A549 (cell line): ENCODE results near the gene ZBTB42. TPM values are rescaled to one million over a fixed set of nuclear protein-coding genes. Genes with fewer than 3 reads are reported as not detected.

Source experiments
- ATAC-seq, 2 experiments: fragments of 200-7000 bp in 1 of 2; fragments of >200 bp in 1 of 2; cut with Nextera tagmentation in 1 of 2; cut with Tn5 transposase in 1 of 2; 3 replicates each; pipeline versions ENCODE4 v1.8.0 to v1.9.1; 2018 to 2020; ENCODE audit warnings: mild to moderate bottlenecking in 1 of 2, moderate library complexity in 1 of 2
- CTCF ChIA-PET: fragments of 300-600 bp; sonication (Branson Sonifier 250); formaldehyde crosslinking; extraction: SDS; loops from one replicate; lab custom pipeline; 2021; ENCODE audit warnings: antibody characterized with exemption, inconsistent platforms; lab: Yijun Ruan, JAX
- POLR2A ChIA-PET: fragments of 350-600 bp; formaldehyde crosslinking; extraction: SDS; loops from one replicate; lab custom pipeline; 2021; ENCODE audit warnings: antibody characterized with exemption, inconsistent platforms; lab: Yijun Ruan, JAX
- DNase-seq, 2 experiments: peaks; one replicate each; pipeline versions ENCODE4 v3.0.0 to v3.0.0-alpha.2; 2011 to 2016; ENCODE audit warnings: low read depth in 1 of 2, low spot score in 1 of 2
- FAIRE-seq: peaks from 2 replicates; lab custom pipeline; 2011; peaks lifted over from hg19 to GRCh38; lab: Jason Lieb, UNC
- H3K27ac ChIP-seq, 2 experiments: fragments of >200 bp; sonication (Bioruptor Twin); formaldehyde crosslinking; 3 replicates each; pipeline ENCODE4 v1.5.1; 2016 to 2017
- H3K4me1 ChIP-seq: fragments of >200 bp; sonication (Bioruptor Twin); formaldehyde crosslinking; 3 replicates; pipeline ENCODE4 v1.6.1; 2016
- H3K4me2 ChIP-seq: fragments of >200 bp; sonication (Bioruptor Twin); formaldehyde crosslinking; 3 replicates; pipeline ENCODE4 v1.6.1; 2016
- H3K4me3 ChIP-seq: fragments of >200 bp; sonication (Bioruptor Twin); formaldehyde crosslinking; 3 replicates; pipeline ENCODE4 v1.5.1; 2016
- H3K9me3 ChIP-seq: fragments of >200 bp; sonication (Bioruptor Twin); formaldehyde crosslinking; 3 replicates; pipeline ENCODE4 v1.6.1; 2016
- CHD2 ChIP-seq: fragments of 150-350 bp; IDR thresholded peaks from 2 replicates; pipeline ENCODE4 v1.6.1; 2014; ENCODE audit warnings: low read length; ENCODE audit not compliant: partially characterized antibody
- HOXA7 ChIP-seq: fragments of 250-450 bp; sonication (Bioruptor Pico); IDR thresholded peaks from 2 replicates; pipeline ENCODE4 v1.5.0; 2020; ENCODE audit warnings: mild to moderate bottlenecking, moderate library complexity
- HOXB13 ChIP-seq: fragments of 250-450 bp; sonication (Bioruptor Pico); IDR thresholded peaks from 2 replicates; pipeline ENCODE4 v1.5.0; 2020; ENCODE audit warnings: low read depth, mild to moderate bottlenecking, moderate library complexity
- JUN ChIP-seq, 2 experiments: fragments of >200 bp; sonication (Bioruptor Twin); formaldehyde crosslinking; IDR thresholded peaks; 2 replicates in 1 of 2; 3 replicates in 1 of 2; pipeline ENCODE4 v1.6.1; 2016 to 2017
- KDM5A ChIP-seq: fragments of 200-600 bp; sonication (generic); IDR thresholded peaks from 2 replicates; pipeline ENCODE4 v1.6.1; 2016; ENCODE audit warnings: antibody characterized with exemption, mild to moderate bottlenecking
- POLR2AphosphoS2 ChIP-seq: conservative IDR thresholded peaks from 2 replicates; pipeline ENCODE4 v1.6.1; 2012; ENCODE audit warnings: low read length, improper control_type of control experiment, inconsistent platforms
- RAD21 ChIP-seq, 2 experiments: fragments of >200 bp in 1 of 2; sonication (Bioruptor Twin) in 1 of 2; formaldehyde crosslinking in 1 of 2; IDR thresholded peaks in 1 of 2; conservative IDR thresholded peaks in 1 of 2; 2 replicates in 1 of 2; 3 replicates in 1 of 2; pipeline ENCODE4 v1.6.1; 2012 to 2018; ENCODE audit warnings: inconsistent platforms in 1 of 2
- RFX5 ChIP-seq: fragments of 450-650 bp; IDR thresholded peaks from 2 replicates; pipeline ENCODE4 v1.7.1; 2014; ENCODE audit warnings: antibody characterized with exemption, mild to moderate bottlenecking, moderate library complexity
- WGBS: methylation state at CpG from one replicate; pipeline ENCODE4 v1.1.6; 2017; ENCODE audit errors: missing lambda C conversion rate; 5-methylcytosine and 5-hydroxymethylcytosine counted together
- polyA plus RNA-seq, 4 experiments: library from polyadenylated mRNA; depleted of rRNA in 3 of 4; stranded (reverse); fragments of >200 nt; fragmentation: RNase III in 1 of 4; extraction: RNeasy Plus Mini Kit Qiagen cat#74134 plus additional on column Dnase treatment in 1 of 4; gene quantifications; 2 replicates in 3 of 4; 3 replicates in 1 of 4; pipeline ENCODE4 v1.2.3, GENCODE V29; 2011 to 2017
- TF ChIP-seq, protein P1 (sequence below): fragments of 450-650 bp; IDR thresholded peaks from 2 replicates; pipeline ENCODE4 v1.6.1; 2014; ENCODE audit warnings: antibody characterized with exemption
- TF ChIP-seq, protein P2 (sequence below): fragments of 250-450 bp; sonication (Bioruptor Pico); IDR thresholded peaks from 2 replicates; pipeline ENCODE4 v1.5.0; 2020; ENCODE audit warnings: low read depth, mild to moderate bottlenecking, moderate library complexity
- TF ChIP-seq, protein P3 (sequence below): fragments of 250-450 bp; sonication (Bioruptor Pico); IDR thresholded peaks from 2 replicates; pipeline ENCODE4 v1.5.0; 2021; ENCODE audit warnings: mild to moderate bottlenecking, moderate library complexity, borderline replicate concordance
- TF ChIP-seq, protein P4 (sequence below): fragments of 200-600 bp; sonication (generic); IDR thresholded peaks from 2 replicates; pipeline ENCODE4 v1.6.1; 2016; ENCODE audit warnings: antibody characterized with exemption, mild to moderate bottlenecking, moderate library complexity

The ZBTB42 gene
- polyA plus RNA-seq, 2 of the 4 experiments (the other 2 are of a cell fraction) = 1.6 to 2.6 TPM

DNA sequence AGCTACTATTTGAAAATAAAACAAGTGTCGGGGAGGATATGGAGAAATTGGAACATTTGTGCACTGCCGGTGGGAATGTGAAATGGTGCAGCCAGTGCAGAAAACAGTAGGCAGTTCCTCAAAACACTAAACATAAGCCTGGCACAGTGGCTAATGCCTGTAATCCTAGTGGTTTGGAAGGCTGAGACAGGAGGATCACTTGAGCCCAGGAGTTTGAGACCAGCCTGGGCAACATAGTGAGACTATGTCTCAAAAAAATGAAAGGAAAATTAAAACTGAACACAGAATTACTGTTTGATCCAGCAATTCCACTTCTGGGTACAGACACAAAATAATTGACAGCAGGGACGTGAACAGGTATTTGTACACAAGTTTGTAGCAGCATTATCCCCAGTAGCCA, 35.4 kb upstream of the ZBTB42 start:
- Histone ChIP-seq H3K9me3 (no peaks in the 10 kb centered on the region), H3K27ac (no peak overlapping the region), H3K4me1 (peaks cover 14% of the 10 kb centered on the region), H3K4me3 (no peak overlapping the region), H3K4me2 (no peak overlapping the region)
- DNase-seq = no peak
- no peak for FAIRE-seq
- POLR2A ChIA-PET = no interaction called here
- CTCF ChIA-PET = interaction anchor here (1.0 to 9.3 kb wide), 3 partner anchors 35 to 247 kb away, joined by 3 to 88 read pairs (median 4); partner anchors contain the start of gene ZBTB42
- TF ChIP-seq KDM5A (no peak), RAD21 (conservative IDR thresholded peaks at IDR 0.05 in 1 of 2, IDR thresholded peaks at IDR 0.05 in 1 of 2) (no peak), CHD2 (no peak), POLR2AphosphoS2 (no peak), JUN (IDR thresholded peaks at IDR 0.05) (no peak), RFX5 (no peak), HOXA7 (CRISPR knock-in tag) (no peak)
- TF ChIP-seq, protein P1, sequence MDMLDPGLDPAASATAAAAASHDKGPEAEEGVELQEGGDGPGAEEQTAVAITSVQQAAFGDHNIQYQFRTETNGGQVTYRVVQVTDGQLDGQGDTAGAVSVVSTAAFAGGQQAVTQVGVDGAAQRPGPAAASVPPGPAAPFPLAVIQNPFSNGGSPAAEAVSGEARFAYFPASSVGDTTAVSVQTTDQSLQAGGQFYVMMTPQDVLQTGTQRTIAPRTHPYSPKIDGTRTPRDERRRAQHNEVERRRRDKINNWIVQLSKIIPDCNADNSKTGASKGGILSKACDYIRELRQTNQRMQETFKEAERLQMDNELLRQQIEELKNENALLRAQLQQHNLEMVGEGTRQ = no peak
- TF ChIP-seq, protein P2, sequence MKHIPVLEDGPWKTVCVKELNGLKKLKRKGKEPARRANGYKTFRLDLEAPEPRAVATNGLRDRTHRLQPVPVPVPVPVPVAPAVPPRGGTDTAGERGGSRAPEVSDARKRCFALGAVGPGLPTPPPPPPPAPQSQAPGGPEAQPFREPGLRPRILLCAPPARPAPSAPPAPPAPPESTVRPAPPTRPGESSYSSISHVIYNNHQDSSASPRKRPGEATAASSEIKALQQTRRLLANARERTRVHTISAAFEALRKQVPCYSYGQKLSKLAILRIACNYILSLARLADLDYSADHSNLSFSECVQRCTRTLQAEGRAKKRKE (CRISPR knock-in tag) = no peak
- TF ChIP-seq, protein P3, sequence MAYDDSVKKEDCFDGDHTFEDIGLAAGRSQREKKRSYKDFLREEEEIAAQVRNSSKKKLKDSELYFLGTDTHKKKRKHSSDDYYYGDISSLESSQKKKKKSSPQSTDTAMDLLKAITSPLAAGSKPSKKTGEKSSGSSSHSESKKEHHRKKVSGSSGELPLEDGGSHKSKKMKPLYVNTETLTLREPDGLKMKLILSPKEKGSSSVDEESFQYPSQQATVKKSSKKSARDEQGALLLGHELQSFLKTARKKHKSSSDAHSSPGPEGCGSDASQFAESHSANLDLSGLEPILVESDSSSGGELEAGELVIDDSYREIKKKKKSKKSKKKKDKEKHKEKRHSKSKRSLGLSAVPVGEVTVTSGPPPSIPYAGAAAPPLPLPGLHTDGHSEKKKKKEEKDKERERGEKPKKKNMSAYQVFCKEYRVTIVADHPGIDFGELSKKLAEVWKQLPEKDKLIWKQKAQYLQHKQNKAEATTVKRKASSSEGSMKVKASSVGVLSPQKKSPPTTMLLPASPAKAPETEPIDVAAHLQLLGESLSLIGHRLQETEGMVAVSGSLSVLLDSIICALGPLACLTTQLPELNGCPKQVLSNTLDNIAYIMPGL (CRISPR knock-in tag) = no peak
- no peak for ATAC-seq
- 84% methylated on average over 3 of the region's 3 CpGs for WGBS

DNA sequence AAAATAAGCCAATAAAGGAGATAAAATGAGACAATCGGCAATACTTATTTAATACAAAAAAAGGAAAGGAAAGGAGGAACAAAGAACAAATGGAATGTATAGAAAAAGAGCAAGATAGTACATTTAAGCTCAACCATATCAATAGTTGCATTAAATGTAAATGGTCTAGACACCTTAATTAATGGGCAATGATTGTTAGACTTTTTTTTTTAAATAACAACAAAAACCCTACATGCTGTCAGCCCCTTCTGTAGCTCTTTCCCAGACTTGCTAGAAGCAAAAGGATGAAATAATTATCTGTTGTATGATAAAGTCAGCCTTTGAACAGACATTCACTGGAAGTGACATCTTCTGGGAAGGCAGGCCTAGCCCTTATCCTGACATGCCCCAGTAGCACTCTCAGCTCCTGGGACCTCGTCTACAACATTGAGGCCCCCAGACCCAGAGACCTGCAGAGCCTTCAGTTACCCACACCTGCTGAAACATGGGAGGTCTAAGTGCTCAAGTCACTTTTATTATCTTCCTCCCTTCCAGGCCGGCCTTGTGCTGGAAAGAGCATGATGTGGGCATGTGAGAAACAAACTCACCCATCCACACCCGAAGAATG, 34.5 kb upstream of the ZBTB42 start:
- DNase-seq (no peak), ATAC-seq (no peak), FAIRE-seq (no peak)
- Histone ChIP-seq H3K4me1 (peaks cover 14% of the 10 kb centered on the region), H3K9me3 (no peaks in the 10 kb centered on the region; the same call in 2 of the 3 replicates), H3K27ac (no peak overlapping the region), H3K4me2 (no peak overlapping the region), H3K4me3 (no peak overlapping the region)
- CTCF ChIA-PET = interaction anchor here (0.6 to 9.3 kb wide), 7 partner anchors 13 to 246 kb away, joined by 3 to 88 read pairs (median 4); partner anchors contain the start of genes ADSS1 and ZBTB42
- POLR2A ChIA-PET = no interaction called here
- 90% methylated on average over 4 of the region's 4 CpGs for WGBS
- TF ChIP-seq, protein P4, sequence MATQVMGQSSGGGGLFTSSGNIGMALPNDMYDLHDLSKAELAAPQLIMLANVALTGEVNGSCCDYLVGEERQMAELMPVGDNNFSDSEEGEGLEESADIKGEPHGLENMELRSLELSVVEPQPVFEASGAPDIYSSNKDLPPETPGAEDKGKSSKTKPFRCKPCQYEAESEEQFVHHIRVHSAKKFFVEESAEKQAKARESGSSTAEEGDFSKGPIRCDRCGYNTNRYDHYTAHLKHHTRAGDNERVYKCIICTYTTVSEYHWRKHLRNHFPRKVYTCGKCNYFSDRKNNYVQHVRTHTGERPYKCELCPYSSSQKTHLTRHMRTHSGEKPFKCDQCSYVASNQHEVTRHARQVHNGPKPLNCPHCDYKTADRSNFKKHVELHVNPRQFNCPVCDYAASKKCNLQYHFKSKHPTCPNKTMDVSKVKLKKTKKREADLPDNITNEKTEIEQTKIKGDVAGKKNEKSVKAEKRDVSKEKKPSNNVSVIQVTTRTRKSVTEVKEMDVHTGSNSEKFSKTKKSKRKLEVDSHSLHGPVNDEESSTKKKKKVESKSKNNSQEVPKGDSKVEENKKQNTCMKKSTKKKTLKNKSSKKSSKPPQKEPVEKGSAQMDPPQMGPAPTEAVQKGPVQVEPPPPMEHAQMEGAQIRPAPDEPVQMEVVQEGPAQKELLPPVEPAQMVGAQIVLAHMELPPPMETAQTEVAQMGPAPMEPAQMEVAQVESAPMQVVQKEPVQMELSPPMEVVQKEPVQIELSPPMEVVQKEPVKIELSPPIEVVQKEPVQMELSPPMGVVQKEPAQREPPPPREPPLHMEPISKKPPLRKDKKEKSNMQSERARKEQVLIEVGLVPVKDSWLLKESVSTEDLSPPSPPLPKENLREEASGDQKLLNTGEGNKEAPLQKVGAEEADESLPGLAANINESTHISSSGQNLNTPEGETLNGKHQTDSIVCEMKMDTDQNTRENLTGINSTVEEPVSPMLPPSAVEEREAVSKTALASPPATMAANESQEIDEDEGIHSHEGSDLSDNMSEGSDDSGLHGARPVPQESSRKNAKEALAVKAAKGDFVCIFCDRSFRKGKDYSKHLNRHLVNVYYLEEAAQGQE = no peak
- TF ChIP-seq POLR2AphosphoS2 (no peak), HOXB13 (CRISPR knock-in tag) (no peak)
